T47D (cell line): ENCODE data around the gene TRAPPC3L.
"Not testable (repeated sequence)": the region's sequence is repeated elsewhere in the genome, so short reads cannot be mapped to it uniquely, and the experiment has no call there.

Source experiments
- DNase-seq, 2 experiments: peaks; one replicate each; pipeline versions ENCODE4 v3.0.0 to v3.0.0-alpha.2; 2011 to 2012; ENCODE audit warnings: low read depth in 1 of 2, low spot score in 1 of 2
- JUND ChIP-seq: IDR thresholded peaks from 2 replicates; pipeline ENCODE4 v1.6.1; 2012; ENCODE audit warnings: low read depth
- in situ Hi-C: cut with HindIII; loops from 2 replicates; pipeline ENCODE4 v1.10.0; 2016; ENCODE audit warnings: low sequenced_read_pairs, low pct_unique_long_range_greater_than_20kb

Gene TRAPPC3L

GRCh38 chr6:116522896-116523295 is 22.6 kb downstream of the TRAPPC3L start:
- in situ Hi-C loops, result no loop called here
- no peak for DNase-seq
- no peak for TF ChIP-seq JUND

GRCh38 chr6:116518621-116519368 is 26.7 kb downstream of the TRAPPC3L start:
- in situ Hi-C loops, result no loop called here
- DNase-seq, result peak in 1 of 2 experiments; percentile 29
- no peak for TF ChIP-seq JUND

- TF ChIP-seq JUND, result no peak
- no peak for DNase-seq
- in situ Hi-C loops, result no loop called here
These were observed 30.3 kb downstream of the TRAPPC3L start for GRCh38 chr6:116515141-116515540.

GRCh38 chr6:116514111-116514510 is 31.4 kb downstream of the TRAPPC3L start:
- no peak for TF ChIP-seq JUND
- in situ Hi-C loops, result no loop called here
- no peak for DNase-seq

- no peak for TF ChIP-seq JUND
- DNase-seq, result no peak
- in situ Hi-C loops, result no loop called here
These were observed 32.1 kb downstream of the TRAPPC3L start for GRCh38 chr6:116513224-116513875.

- in situ Hi-C loops, result no loop called here
- no peak for DNase-seq
- TF ChIP-seq JUND, result no peak
These were observed 32.8 kb downstream of the TRAPPC3L start for GRCh38 chr6:116512734-116513133.

GRCh38 chr6:116512111-116512559 is 33.3 kb downstream of the TRAPPC3L start:
- no peak for TF ChIP-seq JUND
- DNase-seq, result no peak
- in situ Hi-C loops, result no loop called here

- DNase-seq, result no peak
- in situ Hi-C loops, result no loop called here
- TF ChIP-seq JUND, result no peak
These were observed 33.9 kb downstream of the TRAPPC3L start, which contains the start of gene CALHM5 for GRCh38 chr6:116511424-116512110. Gene CALHM5 (plus strand): TSS chr6:116511639. CDS start chr6:116511697, 58 bp downstream.

GRCh38 chr6:116508527-116508926 is 37.0 kb downstream of the TRAPPC3L start:
- DNase-seq, result no peak
- TF ChIP-seq JUND, result no peak
- in situ Hi-C loops, result no loop called here

- TF ChIP-seq JUND, result no peak
- in situ Hi-C loops, result no loop called here
- no peak for DNase-seq
These were observed 38.2 kb downstream of the TRAPPC3L start for GRCh38 chr6:116507324-116507723.

GRCh38 chr6:116500969-116501433 is 44.5 kb downstream of the TRAPPC3L start:
- in situ Hi-C loops, result no loop called here
- TF ChIP-seq JUND, result no peak
- peak in 1 of 2 experiments; percentile 15 for DNase-seq

GRCh38 chr6:116497113-116497676 is 48.3 kb downstream of the TRAPPC3L start:
- TF ChIP-seq JUND, result no peak
- DNase-seq, result no peak
- in situ Hi-C loops, result no loop called here

GRCh38 chr6:116495161-116495560 is 50.3 kb downstream of the TRAPPC3L start:
- DNase-seq, in situ Hi-C loops: not testable (repeated sequence)
